HG03520 (cell line): ENCODE data around the gene RASD2.

Experiments
- ATAC-seq: cut with Tn5 transposase; IDR thresholded peaks from one replicate; pipeline ENCODE4 v1.9.1; 2021; ENCODE audit warnings: mild to moderate bottlenecking, moderate library complexity; ENCODE audit not compliant: unreplicated experiment

RASD2 gene

DNA sequence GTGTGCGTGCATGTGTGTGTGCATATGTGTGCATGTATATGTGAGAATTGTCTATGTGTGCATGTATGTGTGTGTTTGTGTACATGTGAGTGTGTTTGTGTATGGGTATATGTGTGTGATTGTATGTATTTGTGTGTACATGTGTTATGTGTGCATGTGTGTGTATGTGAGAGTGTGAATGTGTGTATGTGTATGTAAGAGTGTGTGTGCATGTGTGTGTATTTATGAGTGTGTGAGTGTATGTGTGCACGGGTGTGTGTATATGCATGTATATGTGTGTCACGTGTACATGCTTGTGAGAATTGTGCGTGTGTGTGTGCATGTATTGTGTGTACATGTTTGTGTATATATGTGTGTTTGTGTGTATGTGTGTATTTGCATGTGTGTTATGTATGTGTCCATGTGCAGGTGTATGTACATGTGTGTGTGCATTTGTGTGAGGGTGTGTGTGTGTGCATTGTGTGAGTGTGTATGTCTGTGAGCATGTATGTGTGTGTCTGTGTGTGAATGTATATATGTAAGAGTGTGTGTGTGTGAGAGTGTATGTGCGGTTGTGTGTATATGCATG is 60.5 kb downstream of the RASD2 start:
- no peak for ATAC-seq

DNA sequence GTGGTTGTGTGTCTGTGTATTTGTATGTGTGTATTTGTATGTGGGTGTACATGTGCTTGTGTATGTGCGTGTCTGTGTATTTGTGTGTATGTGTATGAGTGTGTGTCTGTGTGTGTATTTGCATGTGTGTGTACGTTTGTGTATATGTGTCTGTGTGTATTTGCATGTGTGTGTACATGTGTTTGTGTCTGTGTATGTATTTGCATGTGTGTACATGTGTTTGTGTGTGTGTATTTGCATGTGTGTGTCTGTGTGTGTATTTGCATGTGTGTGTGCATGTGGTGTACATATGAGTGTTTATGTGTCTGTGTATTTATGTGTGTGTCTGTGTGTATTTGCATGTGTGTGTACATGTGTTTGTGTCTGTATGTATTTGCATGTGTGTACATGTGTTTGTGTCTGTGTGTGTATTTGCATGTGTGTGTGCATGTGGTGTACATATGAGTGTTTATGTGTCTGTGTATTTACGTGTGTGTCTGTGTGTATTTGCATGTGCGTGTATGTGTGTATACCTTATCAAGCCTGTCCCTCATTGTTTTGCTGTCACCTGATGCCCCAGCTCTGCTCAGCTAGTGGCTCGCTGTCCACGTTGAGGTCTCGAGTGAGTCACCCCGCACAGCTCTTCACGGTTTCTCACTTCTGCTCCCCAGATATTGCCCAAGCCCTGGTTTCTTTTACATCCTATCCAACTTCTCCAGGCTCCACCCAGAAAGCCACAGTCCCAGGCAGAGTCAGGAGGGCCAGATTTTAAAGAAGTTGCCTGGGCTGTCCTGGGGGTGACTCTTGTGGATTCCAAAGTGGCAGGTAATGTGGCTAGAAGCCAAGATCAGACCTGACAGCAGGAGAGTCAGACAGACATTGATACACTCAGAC is 61.3 kb downstream of the RASD2 start:
- no peak for ATAC-seq
